Measurements from ENCODE around the gene PTGDR2. TPM values are rescaled to one million over a fixed set of nuclear protein-coding genes. Genes with fewer than 3 reads are reported as not detected.

Gene PTGDR2
- total and polyA plus RNA-seq, 12 donors = 0.35 to 5.7 (median 1.2) TPM

GRCh38 chr11:60871378-60872061 lies 15.8 kb upstream of the PTGDR2 start:
- 69 to 70% methylated on average over 7 of the region's 7 CpGs for WGBS, 2 donors

GRCh38 chr11:60870733-60871377 lies 15.1 kb upstream of the PTGDR2 start:
- Histone ChIP-seq H3K27ac (peak overlapping the region in 9 of 10 donors; percentile 7 to 69 (median 50)), H3K4me3 (no peak overlapping the region), H3K36me3 (no peaks in the 10 kb centered on the region), H3K9me3 (no peaks in the 10 kb centered on the region), H3K27me3 (no peaks in the 10 kb centered on the region), H3K4me1 (peaks cover 3 to 61% (median 38%) of the 10 kb centered on the region in 9 donors)
- TF ChIP-seq CTCF (IDR thresholded peaks at IDR 0.05) = no peak
- intact Hi-C loops (cut with DNase I) = no loop called here
- DNase-seq (no peak), ATAC-seq (no peak)
- WGBS, 2 donors = 80 to 83% methylated on average over 13 of the region's 13 CpGs

More at GRCh38 chr11:60871378-60872061, 15.8 kb upstream of the PTGDR2 start:
- Histone ChIP-seq H3K36me3 (no peaks in the 10 kb centered on the region), H3K27me3 (no peaks in the 10 kb centered on the region), H3K9me3 (no peaks in the 10 kb centered on the region), H3K27ac (peak overlapping the region; percentile 45 to 75 (median 53)), H3K4me1 (peaks cover 3 to 61% (median 38%) of the 10 kb centered on the region in 9 donors), H3K4me3 (no peak overlapping the region)
- DNase-seq (peak; percentile 43 to 67), ATAC-seq (peak; percentile 59 to 85 (median 73))
- TF ChIP-seq CTCF (IDR thresholded peaks at IDR 0.05) = peak in 6 of 9 donors; percentile 13 to 38 (median 24)
- intact Hi-C loops (cut with DNase I) = no loop called here

GRCh38 chr11:60870276-60870675 lies 14.5 kb upstream of the PTGDR2 start:
- Histone ChIP-seq H3K4me3 (no peak overlapping the region), H3K36me3 (no peaks in the 10 kb centered on the region), H3K4me1 (peaks cover 3 to 61% (median 38%) of the 10 kb centered on the region in 9 donors), H3K9me3 (no peaks in the 10 kb centered on the region), H3K27ac (no peak overlapping the region), H3K27me3 (no peaks in the 10 kb centered on the region)
- intact Hi-C loops (cut with DNase I) = no loop called here
- DNase-seq (no peak), ATAC-seq (no peak)
- WGBS, 2 donors = 75 to 78% methylated on average over 3 of the region's 3 CpGs
- no peak for TF ChIP-seq CTCF (IDR thresholded peaks at IDR 0.05)

GRCh38 chr11:60869451-60869825 lies 13.7 kb upstream of the PTGDR2 start:
- H3K27ac ChIP-seq = no peak overlapping the region
- intact Hi-C loops (cut with DNase I) = no loop called here
- H3K27me3 ChIP-seq = no peaks in the 10 kb centered on the region
- H3K4me3 ChIP-seq = no peak overlapping the region
- no peak for TF ChIP-seq CTCF (IDR thresholded peaks at IDR 0.05)
- DNase-seq (no peak), ATAC-seq (no peak)
- peaks cover 3 to 58% (median 38%) of the 10 kb centered on the region in 9 donors for H3K4me1 ChIP-seq
- no peaks in the 10 kb centered on the region for H3K9me3 ChIP-seq
- no peaks in the 10 kb centered on the region for H3K36me3 ChIP-seq
- WGBS, 2 donors = 94 to 95% methylated on average over 7 of the region's 7 CpGs

All from heart right ventricle (tissue), 16 donors.